WTC11 (cell line): ENCODE data around the gene MAPKAPK5. TPM values are rescaled to one million over a fixed set of nuclear protein-coding genes. Genes with fewer than 3 reads are reported as not detected.

ENCODE experiments used
- ATAC-seq: fragments of 200-7000 bp; cut with Tn5 transposase; 2 replicates; pipeline ENCODE4 v1.10.0; 2021; ENCODE audit warnings: mild to moderate bottlenecking, moderate library complexity
- CTCF ChIA-PET: fragments of 300-600 bp; sonication (Branson Sonifier 250); formaldehyde crosslinking; loops from one replicate; lab custom pipeline; 2021; ENCODE audit warnings: antibody characterized with exemption; lab: Charles Lee
- POLR2A ChIA-PET: fragments of 350-600 bp; sonication (Branson Sonifier 250); formaldehyde crosslinking; loops from one replicate; lab custom pipeline; 2021; ENCODE audit warnings: antibody characterized with exemption; lab: Charles Lee
- DNase-seq: peaks from one replicate; pipeline ENCODE4 v3.0.0; 2021; ENCODE audit warnings: low spot score
- H3K27ac Mint-ChIP-seq: 2 replicates; pipeline ENCODE4 v1.8.0; 2021; ENCODE audit warnings: mixed read lengths
- H3K27me3 Mint-ChIP-seq: 2 replicates; pipeline ENCODE4 v1.8.0; 2021; ENCODE audit warnings: low read depth, mild to moderate bottlenecking, moderate library complexity, mixed read lengths
- H3K36me3 Mint-ChIP-seq: 2 replicates; pipeline ENCODE4 v1.8.0; 2021; ENCODE audit warnings: mixed read lengths
- H3K4me1 Mint-ChIP-seq: 2 replicates; pipeline ENCODE4 v1.8.0; 2022; ENCODE audit warnings: mixed read lengths
- H3K4me3 Mint-ChIP-seq: 2 replicates; pipeline ENCODE4 v1.8.0; 2021; ENCODE audit warnings: mild to moderate bottlenecking, moderate library complexity, mixed read lengths
- H3K9me3 Mint-ChIP-seq: 2 replicates; pipeline ENCODE4 v1.8.0; 2021; ENCODE audit warnings: mixed read lengths
- CREB1 ChIP-seq: sonication (generic); formaldehyde crosslinking; IDR thresholded peaks from 2 replicates; pipeline ENCODE4 v1.8.0; 2023; ENCODE audit warnings: mild to moderate bottlenecking, missing genetic modification reagents
- CREM ChIP-seq: sonication (generic); formaldehyde crosslinking; IDR thresholded peaks from 2 replicates; pipeline ENCODE4 v1.8.1; 2022; ENCODE audit warnings: mild to moderate bottlenecking, missing genetic modification reagents, moderate library complexity
- EMX1 ChIP-seq: fragments of 250-450 bp; sonication (Bioruptor Pico); IDR thresholded peaks from 2 replicates; pipeline ENCODE4 v1.8.0; 2021; ENCODE audit warnings: mild to moderate bottlenecking
- FOXK1 ChIP-seq: sonication (generic); formaldehyde crosslinking; IDR thresholded peaks from 2 replicates; pipeline ENCODE4 v1.8.0; 2022; ENCODE audit warnings: mild to moderate bottlenecking, moderate library complexity, missing genetic modification reagents
- FOXP1 ChIP-seq: sonication (generic); formaldehyde crosslinking; IDR thresholded peaks from 2 replicates; pipeline ENCODE4 v1.8.0; 2022; ENCODE audit warnings: missing genetic modification reagents, mild to moderate bottlenecking, moderate library complexity, borderline replicate concordance
- GRHL2 ChIP-seq: fragments of 250-450 bp; sonication (Bioruptor Pico); IDR thresholded peaks from 2 replicates; pipeline ENCODE4 v1.8.0; 2022; ENCODE audit warnings: mild to moderate bottlenecking, moderate library complexity; ENCODE audit not compliant: insufficient replicate concordance, severe bottlenecking
- GTF2I ChIP-seq: fragments of 250-450 bp; sonication (Bioruptor Pico); conservative IDR thresholded peaks from 2 replicates; pipeline ENCODE4 v1.4.0; 2021; ENCODE audit warnings: mild to moderate bottlenecking
- HMGA2 ChIP-seq: fragments of 250-450 bp; sonication (Bioruptor Pico); IDR thresholded peaks from 2 replicates; pipeline ENCODE4 v1.4.0; 2021; ENCODE audit warnings: mild to moderate bottlenecking, moderate library complexity
- JAZF1 ChIP-seq: fragments of 250-450 bp; sonication (Bioruptor Pico); IDR thresholded peaks from 2 replicates; pipeline ENCODE4 v1.9.0; 2021; ENCODE audit warnings: moderate library complexity, mild to moderate bottlenecking, inconsistent platforms
- JUN ChIP-seq: sonication (generic); formaldehyde crosslinking; IDR thresholded peaks from 2 replicates; pipeline ENCODE4 v1.8.0; 2023; ENCODE audit warnings: mild to moderate bottlenecking, missing genetic modification reagents
- KAT7 ChIP-seq: sonication (generic); formaldehyde crosslinking; IDR thresholded peaks from 2 replicates; pipeline ENCODE4 v1.8.1; 2023; ENCODE audit warnings: missing genetic modification reagents, mild to moderate bottlenecking, borderline replicate concordance
- MLX ChIP-seq: sonication (generic); formaldehyde crosslinking; IDR thresholded peaks from 2 replicates; pipeline ENCODE4 v1.8.1; 2023; ENCODE audit warnings: mild to moderate bottlenecking, missing genetic modification reagents, moderate library complexity
- MXD4 ChIP-seq: fragments of 250-450 bp; sonication (Bioruptor Pico); IDR thresholded peaks from 2 replicates; pipeline ENCODE4 v1.8.0; 2021; ENCODE audit warnings: mild to moderate bottlenecking, moderate library complexity, borderline replicate concordance
- MYBL2 ChIP-seq: sonication (generic); formaldehyde crosslinking; IDR thresholded peaks from 2 replicates; pipeline ENCODE4 v1.8.1; 2023; ENCODE audit warnings: mild to moderate bottlenecking, moderate library complexity, missing genetic modification reagents
- OVOL2 ChIP-seq: fragments of 250-450 bp; sonication (Bioruptor Pico); IDR thresholded peaks from 2 replicates; pipeline ENCODE4 v1.9.0; 2021; ENCODE audit warnings: mild to moderate bottlenecking, borderline replicate concordance
- PRRX2 ChIP-seq: fragments of 250-450 bp; sonication (Bioruptor Pico); IDR thresholded peaks from 2 replicates; pipeline ENCODE4 v1.8.0; 2021; ENCODE audit warnings: mild to moderate bottlenecking
- RELA ChIP-seq: sonication (generic); formaldehyde crosslinking; IDR thresholded peaks from 2 replicates; pipeline ENCODE4 v1.8.1; 2022; ENCODE audit warnings: missing genetic modification reagents, mild to moderate bottlenecking, borderline replicate concordance
- TCF7 ChIP-seq: sonication (generic); formaldehyde crosslinking; IDR thresholded peaks from 2 replicates; pipeline ENCODE4 v1.8.0; 2022; ENCODE audit warnings: mild to moderate bottlenecking, low read depth, missing genetic modification reagents, moderate library complexity
- TEAD1 ChIP-seq: sonication (generic); formaldehyde crosslinking; IDR thresholded peaks from 2 replicates; pipeline ENCODE4 v1.8.0; 2022; ENCODE audit warnings: mild to moderate bottlenecking, missing genetic modification reagents
- TEAD4 ChIP-seq: sonication (generic); formaldehyde crosslinking; IDR thresholded peaks from 2 replicates; pipeline ENCODE4 v1.8.0; 2022; ENCODE audit warnings: mild to moderate bottlenecking, missing genetic modification reagents
- TP53 ChIP-seq: sonication (generic); formaldehyde crosslinking; IDR thresholded peaks from 2 replicates; pipeline ENCODE4 v1.8.1; 2023; ENCODE audit warnings: mild to moderate bottlenecking, missing genetic modification reagents
- ZNF138 ChIP-seq: sonication (generic); formaldehyde crosslinking; conservative IDR thresholded peaks from 2 replicates; pipeline ENCODE4 v1.8.1; 2022; ENCODE audit warnings: mild to moderate bottlenecking, moderate library complexity, missing genetic modification reagents
- ZNF219 ChIP-seq: sonication (generic); formaldehyde crosslinking; IDR thresholded peaks from 2 replicates; pipeline ENCODE4 v1.8.0; 2023; ENCODE audit warnings: missing genetic modification reagents, mild to moderate bottlenecking, borderline replicate concordance
- ZNF317 ChIP-seq: sonication (generic); formaldehyde crosslinking; IDR thresholded peaks from 2 replicates; pipeline ENCODE4 v1.8.1; 2023; ENCODE audit warnings: low read depth, mild to moderate bottlenecking, moderate library complexity, missing genetic modification reagents, borderline replicate concordance
- total RNA-seq: library from RNA; stranded (reverse); gene quantifications from 3 replicates; pipeline ENCODE4 v1.2.3, GENCODE V29; 2021
- TF ChIP-seq, protein P1 (sequence below): sonication (generic); formaldehyde crosslinking; IDR thresholded peaks from 2 replicates; pipeline ENCODE4 v1.8.1; 2022; ENCODE audit warnings: mild to moderate bottlenecking, missing genetic modification reagents, moderate library complexity, borderline replicate concordance
- TF ChIP-seq, protein P2 (sequence below): fragments of 250-450 bp; sonication (Bioruptor Pico); IDR thresholded peaks from 2 replicates; pipeline ENCODE4 v1.9.0; 2021; ENCODE audit warnings: mild to moderate bottlenecking
- TF ChIP-seq, protein P3 (sequence below): sonication (generic); formaldehyde crosslinking; conservative IDR thresholded peaks from 2 replicates; pipeline ENCODE4 v1.8.1; 2023; ENCODE audit warnings: mild to moderate bottlenecking, low read depth, missing genetic modification reagents, moderate library complexity
- TF ChIP-seq, protein P4 (sequence below): fragments of 250-450 bp; sonication (Bioruptor Pico); IDR thresholded peaks from 2 replicates; pipeline ENCODE4 v1.9.0; 2021; ENCODE audit warnings: mild to moderate bottlenecking
- TF ChIP-seq, protein P5 (sequence below): sonication (generic); formaldehyde crosslinking; IDR thresholded peaks from 2 replicates; pipeline ENCODE4 v1.8.1; 2022; ENCODE audit warnings: mild to moderate bottlenecking, moderate library complexity, missing genetic modification reagents
- TF ChIP-seq, protein P6 (sequence below): sonication (generic); formaldehyde crosslinking; IDR thresholded peaks from 2 replicates; pipeline ENCODE4 v1.8.0; 2023; ENCODE audit warnings: missing genetic modification reagents

Gene MAPKAPK5
- total RNA-seq, 1 experiment from 2014 or later: 81.8 TPM

DNA sequence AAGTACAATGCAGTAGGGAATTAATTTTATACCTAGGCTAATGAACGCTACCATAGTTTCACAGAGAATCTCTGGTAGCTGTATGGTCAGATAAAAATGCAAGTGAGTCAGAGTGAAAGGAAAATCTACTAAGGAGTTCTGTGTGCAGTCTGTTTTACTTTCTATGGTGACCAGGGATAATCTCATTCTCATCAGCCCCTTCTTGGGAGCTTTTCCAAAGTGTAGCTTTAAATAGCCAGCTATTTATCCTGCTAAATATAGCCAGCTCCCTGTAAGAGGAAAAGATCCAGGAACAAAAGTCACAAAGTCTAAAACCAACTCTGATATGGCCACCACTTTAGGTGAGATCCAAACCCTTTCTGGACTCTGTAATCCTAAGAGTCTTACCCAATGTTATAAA is 95.4 kb downstream of the MAPKAPK5 start:
- 0 out of 2 replicates have a peak overlapping the region, but pooled peaks have one; percentile 17 for H3K27ac Mint-ChIP-seq

DNA sequence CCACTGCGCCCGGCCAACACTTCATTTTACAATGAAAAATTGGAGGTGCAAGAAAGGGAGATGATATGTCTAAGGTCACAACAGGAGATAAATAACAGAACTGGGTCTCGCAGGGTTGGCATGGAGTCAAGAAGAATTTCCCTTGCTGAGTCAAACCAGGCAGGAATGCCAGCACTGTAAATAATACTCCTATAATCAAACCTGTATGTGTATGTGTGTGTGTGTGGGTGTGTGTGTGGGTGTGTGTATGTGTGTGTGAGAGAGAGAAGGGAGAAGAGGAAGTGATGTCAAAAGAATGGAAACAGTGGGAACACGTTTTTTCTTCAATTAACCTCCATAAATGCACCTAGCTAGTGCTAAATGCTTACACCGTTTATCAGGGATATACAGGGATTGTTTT is 100.5 kb downstream of the MAPKAPK5 start:
- DNase-seq: no peak

More for the DNA sequence above, 95.4 kb downstream of the MAPKAPK5 start:
- no peak overlapping the region for H3K4me3 Mint-ChIP-seq
- CTCF ChIA-PET: no interaction called here
- POLR2A ChIA-PET: interaction anchor here (0.5 kb wide), 1 partner anchor 389 kb away, joined by 4 read pairs; no protein-coding TSS in a partner anchor
- no peaks in the 10 kb centered on the region for H3K36me3 Mint-ChIP-seq
- DNase-seq (no peak), ATAC-seq (no peak)
- H3K27me3 Mint-ChIP-seq: no peaks in the 10 kb centered on the region
- TF ChIP-seq JUN (CRISPR knock-in tag) (no peak), OVOL2 (no peak), TEAD1 (CRISPR knock-in tag) (no peak), GRHL2 (CRISPR knock-in tag) (no peak), TP53 (CRISPR knock-in tag) (no peak), CREM (CRISPR knock-in tag) (no peak), CREB1 (CRISPR knock-in tag) (no peak), FOXK1 (CRISPR knock-in tag) (no peak), ZNF317 (CRISPR knock-in tag) (no peak), PRRX2 (CRISPR knock-in tag) (no peak), EMX1 (no peak), ZNF219 (CRISPR knock-in tag) (no peak), TCF7 (CRISPR knock-in tag) (no peak), ZNF138 (CRISPR knock-in tag) (no peak), MXD4 (CRISPR knock-in tag) (no peak), KAT7 (CRISPR knock-in tag) (no peak)
- TF ChIP-seq, protein P1, sequence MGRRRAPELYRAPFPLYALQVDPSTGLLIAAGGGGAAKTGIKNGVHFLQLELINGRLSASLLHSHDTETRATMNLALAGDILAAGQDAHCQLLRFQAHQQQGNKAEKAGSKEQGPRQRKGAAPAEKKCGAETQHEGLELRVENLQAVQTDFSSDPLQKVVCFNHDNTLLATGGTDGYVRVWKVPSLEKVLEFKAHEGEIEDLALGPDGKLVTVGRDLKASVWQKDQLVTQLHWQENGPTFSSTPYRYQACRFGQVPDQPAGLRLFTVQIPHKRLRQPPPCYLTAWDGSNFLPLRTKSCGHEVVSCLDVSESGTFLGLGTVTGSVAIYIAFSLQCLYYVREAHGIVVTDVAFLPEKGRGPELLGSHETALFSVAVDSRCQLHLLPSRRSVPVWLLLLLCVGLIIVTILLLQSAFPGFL (CRISPR knock-in tag): no peak
- TF ChIP-seq, protein P2, sequence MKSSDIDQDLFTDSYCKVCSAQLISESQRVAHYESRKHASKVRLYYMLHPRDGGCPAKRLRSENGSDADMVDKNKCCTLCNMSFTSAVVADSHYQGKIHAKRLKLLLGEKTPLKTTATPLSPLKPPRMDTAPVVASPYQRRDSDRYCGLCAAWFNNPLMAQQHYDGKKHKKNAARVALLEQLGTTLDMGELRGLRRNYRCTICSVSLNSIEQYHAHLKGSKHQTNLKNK: no peak
- TF ChIP-seq, protein P3, sequence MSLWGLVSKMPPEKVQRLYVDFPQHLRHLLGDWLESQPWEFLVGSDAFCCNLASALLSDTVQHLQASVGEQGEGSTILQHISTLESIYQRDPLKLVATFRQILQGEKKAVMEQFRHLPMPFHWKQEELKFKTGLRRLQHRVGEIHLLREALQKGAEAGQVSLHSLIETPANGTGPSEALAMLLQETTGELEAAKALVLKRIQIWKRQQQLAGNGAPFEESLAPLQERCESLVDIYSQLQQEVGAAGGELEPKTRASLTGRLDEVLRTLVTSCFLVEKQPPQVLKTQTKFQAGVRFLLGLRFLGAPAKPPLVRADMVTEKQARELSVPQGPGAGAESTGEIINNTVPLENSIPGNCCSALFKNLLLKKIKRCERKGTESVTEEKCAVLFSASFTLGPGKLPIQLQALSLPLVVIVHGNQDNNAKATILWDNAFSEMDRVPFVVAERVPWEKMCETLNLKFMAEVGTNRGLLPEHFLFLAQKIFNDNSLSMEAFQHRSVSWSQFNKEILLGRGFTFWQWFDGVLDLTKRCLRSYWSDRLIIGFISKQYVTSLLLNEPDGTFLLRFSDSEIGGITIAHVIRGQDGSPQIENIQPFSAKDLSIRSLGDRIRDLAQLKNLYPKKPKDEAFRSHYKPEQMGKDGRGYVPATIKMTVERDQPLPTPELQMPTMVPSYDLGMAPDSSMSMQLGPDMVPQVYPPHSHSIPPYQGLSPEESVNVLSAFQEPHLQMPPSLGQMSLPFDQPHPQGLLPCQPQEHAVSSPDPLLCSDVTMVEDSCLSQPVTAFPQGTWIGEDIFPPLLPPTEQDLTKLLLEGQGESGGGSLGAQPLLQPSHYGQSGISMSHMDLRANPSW (CRISPR knock-in tag): no peak
- TF ChIP-seq, protein P4, sequence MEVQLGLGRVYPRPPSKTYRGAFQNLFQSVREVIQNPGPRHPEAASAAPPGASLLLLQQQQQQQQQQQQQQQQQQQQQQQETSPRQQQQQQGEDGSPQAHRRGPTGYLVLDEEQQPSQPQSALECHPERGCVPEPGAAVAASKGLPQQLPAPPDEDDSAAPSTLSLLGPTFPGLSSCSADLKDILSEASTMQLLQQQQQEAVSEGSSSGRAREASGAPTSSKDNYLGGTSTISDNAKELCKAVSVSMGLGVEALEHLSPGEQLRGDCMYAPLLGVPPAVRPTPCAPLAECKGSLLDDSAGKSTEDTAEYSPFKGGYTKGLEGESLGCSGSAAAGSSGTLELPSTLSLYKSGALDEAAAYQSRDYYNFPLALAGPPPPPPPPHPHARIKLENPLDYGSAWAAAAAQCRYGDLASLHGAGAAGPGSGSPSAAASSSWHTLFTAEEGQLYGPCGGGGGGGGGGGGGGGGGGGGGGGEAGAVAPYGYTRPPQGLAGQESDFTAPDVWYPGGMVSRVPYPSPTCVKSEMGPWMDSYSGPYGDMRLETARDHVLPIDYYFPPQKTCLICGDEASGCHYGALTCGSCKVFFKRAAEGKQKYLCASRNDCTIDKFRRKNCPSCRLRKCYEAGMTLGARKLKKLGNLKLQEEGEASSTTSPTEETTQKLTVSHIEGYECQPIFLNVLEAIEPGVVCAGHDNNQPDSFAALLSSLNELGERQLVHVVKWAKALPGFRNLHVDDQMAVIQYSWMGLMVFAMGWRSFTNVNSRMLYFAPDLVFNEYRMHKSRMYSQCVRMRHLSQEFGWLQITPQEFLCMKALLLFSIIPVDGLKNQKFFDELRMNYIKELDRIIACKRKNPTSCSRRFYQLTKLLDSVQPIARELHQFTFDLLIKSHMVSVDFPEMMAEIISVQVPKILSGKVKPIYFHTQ: no peak
- H3K4me1 Mint-ChIP-seq: peaks cover 9% of the 10 kb centered on the region
- no peaks in the 10 kb centered on the region for H3K9me3 Mint-ChIP-seq

More for the DNA sequence above, 100.5 kb downstream of the MAPKAPK5 start:
- H3K27me3 Mint-ChIP-seq: no peaks in the 10 kb centered on the region
- 0 out of 2 replicates have a peak overlapping the region, but pooled peaks have one; percentile 54 for H3K27ac Mint-ChIP-seq
- H3K9me3 Mint-ChIP-seq: peaks cover 3% of the 10 kb centered on the region; the same call in 1 of the 2 replicates
- ChIA-PET POLR2A (no interaction called here), CTCF (no interaction called here)
- no peak for TF ChIP-seq TEAD4 (CRISPR knock-in tag)
- no peak for TF ChIP-seq HMGA2 (CRISPR knock-in tag)
- TF ChIP-seq, protein P5, sequence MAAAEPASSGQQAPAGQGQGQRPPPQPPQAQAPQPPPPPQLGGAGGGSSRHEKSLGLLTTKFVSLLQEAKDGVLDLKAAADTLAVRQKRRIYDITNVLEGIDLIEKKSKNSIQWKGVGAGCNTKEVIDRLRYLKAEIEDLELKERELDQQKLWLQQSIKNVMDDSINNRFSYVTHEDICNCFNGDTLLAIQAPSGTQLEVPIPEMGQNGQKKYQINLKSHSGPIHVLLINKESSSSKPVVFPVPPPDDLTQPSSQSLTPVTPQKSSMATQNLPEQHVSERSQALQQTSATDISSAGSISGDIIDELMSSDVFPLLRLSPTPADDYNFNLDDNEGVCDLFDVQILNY: no peak
- TF ChIP-seq GRHL2 (CRISPR knock-in tag): no peak
- no peak for TF ChIP-seq RELA (CRISPR knock-in tag)
- no peak for TF ChIP-seq FOXP1
- no peak for TF ChIP-seq TP53 (CRISPR knock-in tag)
- TF ChIP-seq MYBL2 (CRISPR knock-in tag): no peak
- TF ChIP-seq GTF2I (CRISPR knock-in tag): no peak
- TF ChIP-seq, protein P6, sequence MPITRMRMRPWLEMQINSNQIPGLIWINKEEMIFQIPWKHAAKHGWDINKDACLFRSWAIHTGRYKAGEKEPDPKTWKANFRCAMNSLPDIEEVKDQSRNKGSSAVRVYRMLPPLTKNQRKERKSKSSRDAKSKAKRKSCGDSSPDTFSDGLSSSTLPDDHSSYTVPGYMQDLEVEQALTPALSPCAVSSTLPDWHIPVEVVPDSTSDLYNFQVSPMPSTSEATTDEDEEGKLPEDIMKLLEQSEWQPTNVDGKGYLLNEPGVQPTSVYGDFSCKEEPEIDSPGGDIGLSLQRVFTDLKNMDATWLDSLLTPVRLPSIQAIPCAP (CRISPR knock-in tag): no peak
- no peak for TF ChIP-seq MXD4 (CRISPR knock-in tag)
- no peak for TF ChIP-seq JAZF1
- TF ChIP-seq MLX: no peak
- ATAC-seq: no peak
- no peaks in the 10 kb centered on the region for H3K4me1 Mint-ChIP-seq
- no peaks in the 10 kb centered on the region for H3K36me3 Mint-ChIP-seq
- H3K4me3 Mint-ChIP-seq: no peak overlapping the region
